ENCODE measurements around the gene CCDC174. TPM values are rescaled to one million over a fixed set of nuclear protein-coding genes. Genes with fewer than 3 reads are reported as not detected.

The CCDC174 gene
- total RNA-seq, 5 donors from 2014 or later (not counting 1 experiment from before 2014, with no cell fraction given) = 36.1 to 48.9 (median 40.6) TPM

- ATAC-seq (replicated peaks in 1 of 4) (no peak), DNase-seq (no peak)
- ChIA-PET CTCF (no interaction called here), POLR2A (no interaction called here)
- H3K9me3 ChIP-seq = no peaks in the 10 kb centered on the region
- no peak overlapping the region for H3K4me3 ChIP-seq (ENCODE audit: control insufficient read depth in 1 of 2, extremely low read depth in 1 of 2, low read length in 1 of 2)
- H3K27ac ChIP-seq (ENCODE audit: low read length) = no peak overlapping the region
- WGBS (ENCODE audit: insufficient coverage) = no CpG with 5 or more reads among the region's 1 CpG
- Mint-ChIP-seq H3K4me1 (no peaks in the 10 kb centered on the region), H3K36me3 (peaks cover 15% of the 10 kb centered on the region), H3K27me3 (no peaks in the 10 kb centered on the region), H3K27ac (no peak overlapping the region), H3K9me3 (peaks cover 0 to 12% (median 3%) of the 10 kb centered on the region in 3 donors), H3K4me3 (no peak overlapping the region)
- no peaks in the 10 kb centered on the region for H3K36me3 ChIP-seq (ENCODE audit: control insufficient read depth in 2 of 2, extremely low read depth in 1 of 2, insufficient read depth in 1 of 2, low read length in 1 of 2)
- peaks cover 0 to 2% of the 10 kb centered on the region in 2 experiments for H3K27me3 ChIP-seq (replicated peaks in 1 of 2; ENCODE audit: control insufficient read depth in 2 of 2, extremely low read depth in 1 of 2, insufficient read depth in 2 of 2, low read length in 1 of 2)
- no peaks in the 10 kb centered on the region for H3K4me1 ChIP-seq (ENCODE audit: control insufficient read depth in 1 of 2, extremely low read depth in 1 of 2, insufficient read depth in 2 of 2, low read length in 2 of 2)
These were observed 40.2 kb downstream of the CCDC174 start for GRCh38 chr3:14691719-14692118.

DNA sequence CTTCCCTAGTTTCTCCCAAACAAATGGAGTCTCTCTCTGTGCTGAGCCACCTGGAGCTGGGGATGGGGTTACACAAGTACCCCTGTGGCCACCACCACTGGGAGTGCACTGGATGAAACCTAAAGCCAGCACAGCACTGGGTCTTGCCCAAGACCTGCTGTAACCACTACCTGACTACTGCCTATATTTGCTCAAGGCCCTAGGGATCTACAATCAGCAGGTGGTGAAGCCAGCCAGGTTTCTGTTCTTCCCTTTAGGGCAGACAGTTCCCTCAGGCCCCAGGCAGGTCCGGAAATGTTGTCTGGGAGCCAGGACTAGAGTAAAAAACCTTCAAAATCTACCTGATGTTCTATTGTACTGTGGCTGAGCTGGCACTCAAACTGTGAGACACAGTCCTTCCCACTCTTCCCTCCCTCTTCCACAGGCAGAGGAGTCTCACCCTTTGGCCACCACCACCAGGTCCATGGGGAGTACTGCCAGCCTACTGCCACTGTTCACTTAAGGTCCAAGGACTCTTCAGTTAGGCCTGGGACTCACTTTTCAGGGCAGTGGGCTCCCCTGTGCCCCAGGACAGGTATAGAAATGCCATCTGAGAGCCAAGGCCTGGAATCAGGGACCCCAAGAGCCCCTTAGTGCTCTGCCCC lies 47.2 kb downstream of the CCDC174 start:
- no peak overlapping the region for H3K27ac Mint-ChIP-seq
- H3K27me3 Mint-ChIP-seq = no peaks in the 10 kb centered on the region
- H3K4me1 ChIP-seq (ENCODE audit: control insufficient read depth in 1 of 2, extremely low read depth in 1 of 2, insufficient read depth in 2 of 2, low read length in 2 of 2) = no peaks in the 10 kb centered on the region
- WGBS (ENCODE audit: insufficient coverage) = no CpG with 5 or more reads among the region's 1 CpG
- ATAC-seq (replicated peaks in 1 of 4) (no peak), DNase-seq (no peak)
- H3K36me3 ChIP-seq (ENCODE audit: control insufficient read depth in 2 of 2, extremely low read depth in 1 of 2, insufficient read depth in 1 of 2, low read length in 1 of 2) = no peaks in the 10 kb centered on the region
- peaks cover 0 to 4% of the 10 kb centered on the region in 2 experiments for H3K27me3 ChIP-seq (replicated peaks in 1 of 2; ENCODE audit: control insufficient read depth in 2 of 2, extremely low read depth in 1 of 2, insufficient read depth in 2 of 2, low read length in 1 of 2)
- no peaks in the 10 kb centered on the region for H3K4me1 Mint-ChIP-seq
- ChIA-PET POLR2A (no interaction called here), CTCF (no interaction called here)
- no peak overlapping the region for H3K27ac ChIP-seq (ENCODE audit: low read length)
- peaks cover 0 to 12% (median 7%) of the 10 kb centered on the region in 3 donors for H3K9me3 Mint-ChIP-seq
- H3K4me3 ChIP-seq (ENCODE audit: control insufficient read depth in 1 of 2, extremely low read depth in 1 of 2, low read length in 1 of 2) = no peak overlapping the region
- no peaks in the 10 kb centered on the region for H3K9me3 ChIP-seq
- peaks cover 29% of the 10 kb centered on the region for H3K36me3 Mint-ChIP-seq
- H3K4me3 Mint-ChIP-seq = no peak overlapping the region

DNA sequence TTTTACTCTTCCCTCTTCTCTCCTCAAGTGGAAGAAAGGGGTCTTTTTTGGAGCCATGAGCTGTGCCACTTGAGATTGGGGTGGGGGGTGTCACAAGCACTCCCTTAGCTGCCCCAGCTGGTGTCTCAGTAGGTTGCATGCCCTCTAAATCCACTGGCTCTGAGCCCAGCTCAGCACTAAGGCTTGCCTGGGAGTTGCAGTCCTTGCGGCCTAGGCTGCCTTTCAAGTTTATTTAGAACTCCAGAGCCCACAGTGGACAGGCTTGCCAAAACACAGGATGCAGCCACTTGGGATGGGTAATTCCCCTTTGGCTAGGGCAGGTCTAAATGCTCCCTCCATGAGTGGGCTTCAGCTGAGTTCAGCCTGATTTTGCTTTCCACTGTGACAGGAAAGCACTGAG lies 48.1 kb downstream of the CCDC174 start:
- H3K36me3 ChIP-seq (ENCODE audit: control insufficient read depth in 2 of 2, extremely low read depth in 1 of 2, insufficient read depth in 1 of 2, low read length in 1 of 2) = no peaks in the 10 kb centered on the region
- ChIA-PET CTCF (no interaction called here), POLR2A (no interaction called here)
- no peaks in the 10 kb centered on the region for H3K27me3 Mint-ChIP-seq
- WGBS (ENCODE audit: insufficient coverage) = 83% methylated on average over 1 of the region's 1 CpG
- ATAC-seq (replicated peaks in 1 of 4) (no peak), DNase-seq (no peak)
- H3K4me1 ChIP-seq (ENCODE audit: control insufficient read depth in 1 of 2, extremely low read depth in 1 of 2, insufficient read depth in 2 of 2, low read length in 2 of 2) = no peaks in the 10 kb centered on the region
- H3K36me3 Mint-ChIP-seq = peaks cover 28% of the 10 kb centered on the region
- peaks cover 0 to 7% (median 4%) of the 10 kb centered on the region in 3 donors for H3K9me3 Mint-ChIP-seq
- no peaks in the 10 kb centered on the region for H3K4me1 Mint-ChIP-seq
- no peaks in the 10 kb centered on the region for H3K9me3 ChIP-seq
- H3K27ac Mint-ChIP-seq = no peak overlapping the region
- H3K27ac ChIP-seq (ENCODE audit: low read length) = no peak overlapping the region
- H3K27me3 ChIP-seq (replicated peaks in 1 of 2; ENCODE audit: control insufficient read depth in 2 of 2, extremely low read depth in 1 of 2, insufficient read depth in 2 of 2, low read length in 1 of 2) = peaks cover 0 to 4% of the 10 kb centered on the region in 2 experiments
- no peak overlapping the region for H3K4me3 Mint-ChIP-seq
- H3K4me3 ChIP-seq (ENCODE audit: control insufficient read depth in 1 of 2, extremely low read depth in 1 of 2, low read length in 1 of 2) = no peak overlapping the region

GRCh38 chr3:14700891-14701290 lies 49.3 kb downstream of the CCDC174 start:
- Histone ChIP-seq H3K27me3 (replicated peaks in 1 of 2; ENCODE audit: control insufficient read depth in 2 of 2, extremely low read depth in 1 of 2, insufficient read depth in 2 of 2, low read length in 1 of 2) (peaks cover 0 to 4% of the 10 kb centered on the region in 2 experiments), H3K36me3 (ENCODE audit: control insufficient read depth in 2 of 2, extremely low read depth in 1 of 2, insufficient read depth in 1 of 2, low read length in 1 of 2) (no peaks in the 10 kb centered on the region), H3K4me3 (ENCODE audit: control insufficient read depth in 1 of 2, extremely low read depth in 1 of 2, low read length in 1 of 2) (no peak overlapping the region), H3K4me1 (ENCODE audit: control insufficient read depth in 1 of 2, extremely low read depth in 1 of 2, insufficient read depth in 2 of 2, low read length in 2 of 2) (no peaks in the 10 kb centered on the region), H3K27ac (ENCODE audit: low read length) (no peak overlapping the region), H3K9me3 (no peaks in the 10 kb centered on the region)
- Mint-ChIP-seq H3K9me3 (peaks cover 0 to 7% (median 4%) of the 10 kb centered on the region in 3 donors), H3K36me3 (peaks cover 28% of the 10 kb centered on the region), H3K27ac (no peak overlapping the region), H3K4me3 (no peak overlapping the region), H3K27me3 (no peaks in the 10 kb centered on the region), H3K4me1 (no peaks in the 10 kb centered on the region)
- POLR2A ChIA-PET = no interaction called here
- DNase-seq (no peak), ATAC-seq (replicated peaks in 1 of 4) (no peak)
- 90% methylated on average over 2 of the region's 3 CpGs for WGBS (ENCODE audit: insufficient coverage)
- CTCF ChIA-PET = no interaction called here

- Histone ChIP-seq H3K27me3 (replicated peaks in 1 of 2; ENCODE audit: control insufficient read depth in 2 of 2, extremely low read depth in 1 of 2, insufficient read depth in 2 of 2, low read length in 1 of 2) (peaks cover 0 to 4% of the 10 kb centered on the region in 2 experiments), H3K9me3 (no peaks in the 10 kb centered on the region), H3K27ac (ENCODE audit: low read length) (no peak overlapping the region), H3K36me3 (ENCODE audit: control insufficient read depth in 2 of 2, extremely low read depth in 1 of 2, insufficient read depth in 1 of 2, low read length in 1 of 2) (no peaks in the 10 kb centered on the region), H3K4me3 (ENCODE audit: control insufficient read depth in 1 of 2, extremely low read depth in 1 of 2, low read length in 1 of 2) (no peak overlapping the region), H3K4me1 (ENCODE audit: control insufficient read depth in 1 of 2, extremely low read depth in 1 of 2, insufficient read depth in 2 of 2, low read length in 2 of 2) (no peaks in the 10 kb centered on the region)
- Mint-ChIP-seq H3K4me1 (no peaks in the 10 kb centered on the region), H3K36me3 (peaks cover 28% of the 10 kb centered on the region), H3K27me3 (no peaks in the 10 kb centered on the region), H3K9me3 (peaks cover 0 to 7% (median 4%) of the 10 kb centered on the region in 3 donors), H3K27ac (no peak overlapping the region), H3K4me3 (no peak overlapping the region)
- 92% methylated on average over 4 of the region's 4 CpGs for WGBS (ENCODE audit: insufficient coverage)
- CTCF ChIA-PET = no interaction called here
- no peak for DNase-seq
- no peak for ATAC-seq (replicated peaks in 1 of 4)
- POLR2A ChIA-PET = no interaction called here
These were observed 50.1 kb downstream of the CCDC174 start for GRCh38 chr3:14701676-14702075.

GRCh38 chr3:14703128-14703750 lies 51.7 kb downstream of the CCDC174 start:
- Mint-ChIP-seq H3K27me3 (no peaks in the 10 kb centered on the region), H3K27ac (no peak overlapping the region), H3K4me3 (no peak overlapping the region), H3K36me3 (peaks cover 20% of the 10 kb centered on the region), H3K4me1 (no peaks in the 10 kb centered on the region), H3K9me3 (peaks cover 0 to 1% (median under 1%) of the 10 kb centered on the region in 3 donors)
- no peaks in the 10 kb centered on the region for H3K9me3 ChIP-seq
- no peak overlapping the region for H3K4me3 ChIP-seq (ENCODE audit: control insufficient read depth in 1 of 2, extremely low read depth in 1 of 2, low read length in 1 of 2)
- 96% methylated on average over 4 of the region's 9 CpGs for WGBS (ENCODE audit: insufficient coverage)
- no peak overlapping the region for H3K27ac ChIP-seq (ENCODE audit: low read length)
- no peaks in the 10 kb centered on the region for H3K4me1 ChIP-seq (ENCODE audit: control insufficient read depth in 1 of 2, extremely low read depth in 1 of 2, insufficient read depth in 2 of 2, low read length in 2 of 2)
- ATAC-seq (replicated peaks in 1 of 4) (no peak), DNase-seq (no peak)
- peaks cover 0 to 4% of the 10 kb centered on the region in 2 experiments for H3K27me3 ChIP-seq (replicated peaks in 1 of 2; ENCODE audit: control insufficient read depth in 2 of 2, extremely low read depth in 1 of 2, insufficient read depth in 2 of 2, low read length in 1 of 2)
- ChIA-PET CTCF (interaction anchor here in 1 of 2 donors (0.5 kb wide), 1 partner anchor 298 kb away, joined by 5 read pairs; no protein-coding TSS in a partner anchor), POLR2A (no interaction called here)
- H3K36me3 ChIP-seq (ENCODE audit: control insufficient read depth in 2 of 2, extremely low read depth in 1 of 2, insufficient read depth in 1 of 2, low read length in 1 of 2) = no peaks in the 10 kb centered on the region

All from T-cell (primary cell).